Right ventricle myocardium inferior (tissue), 1 donor: ENCODE results near the gene PCGF1. TPM values are rescaled to one million over a fixed set of nuclear protein-coding genes. Genes with fewer than 3 reads are reported as not detected.
A peak's percentile ranks its signal among the peaks of the same experiment; 100 is the strongest.
"Not testable (repeated sequence)": the region's sequence is repeated elsewhere in the genome, so short reads cannot be mapped to it uniquely, and the experiment has no call there.

Experiments
- ATAC-seq: fragments of 200-7000 bp; cut with Tn5 transposase; one replicate; pipeline ENCODE4 v1.9.1; 2020; ENCODE audit warnings: mild to moderate bottlenecking, moderate library complexity
- DNase-seq: peaks from one replicate; pipeline ENCODE4 v3.0.0; 2021; ENCODE audit errors: missing footprints
- intact Hi-C: fragments of 100-400 bp; cut with DNase I; formaldehyde crosslinking; loops from one replicate; pipeline ENCODE4 v1.11.0; 2022
- total RNA-seq: library from RNA; stranded (reverse); fragmentation: NEBNext Ultra II Directional; extraction: Animal tissue kit (Norgen Biotek cat#: 25700); gene quantifications from one replicate; pipeline ENCODE4 v1.2.1, GENCODE V29; 2021
- donor health status: DM: no; HTN: yes; CAD: no; lungs with severe emphysema.

Gene PCGF1
- total RNA-seq, 1 donor from 2014 or later = 26.7 TPM

DNA sequence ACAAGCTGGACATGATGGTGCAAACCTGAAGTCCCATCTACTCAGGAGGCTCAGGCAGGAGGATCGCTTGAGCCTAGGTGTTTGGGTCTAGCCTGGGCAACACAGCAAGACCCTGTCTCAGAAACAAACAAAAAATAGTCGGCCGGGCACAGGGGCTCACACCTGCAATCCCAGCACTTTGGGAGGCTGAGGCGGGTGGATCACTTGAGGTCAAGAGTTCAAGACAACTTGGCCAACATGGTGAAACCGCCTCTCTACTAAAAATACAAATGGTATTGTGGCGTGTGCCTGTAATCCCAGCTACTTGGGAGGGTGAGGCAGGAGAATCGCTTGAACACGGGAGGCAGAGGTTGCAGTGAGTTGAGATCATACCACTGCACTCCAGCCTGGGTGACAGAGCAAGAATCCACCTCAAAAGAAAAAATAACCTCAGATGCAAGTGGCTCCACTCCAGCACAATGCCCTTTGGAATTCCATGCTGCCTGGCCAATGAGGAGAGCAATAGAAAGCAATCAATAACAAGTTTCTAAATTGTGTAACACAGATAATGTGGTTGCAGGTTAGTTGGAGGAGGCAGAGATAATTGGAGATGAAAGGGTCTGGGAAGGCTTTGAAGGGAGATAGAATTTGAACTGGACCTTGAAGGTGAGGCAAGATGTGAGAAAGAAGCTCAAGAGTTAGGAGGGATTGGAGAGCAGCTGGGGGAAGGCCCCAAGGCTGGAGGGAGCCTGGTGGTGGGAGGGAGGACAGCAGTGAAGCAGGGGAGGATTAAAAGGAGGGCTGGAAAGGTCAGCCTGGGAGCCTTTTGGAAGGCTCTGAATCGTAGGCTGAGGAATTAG is 18.6 kb downstream of the PCGF1 start:
- DNase-seq (no peak), ATAC-seq (no peak)
- intact Hi-C loops = no loop called here

DNA sequence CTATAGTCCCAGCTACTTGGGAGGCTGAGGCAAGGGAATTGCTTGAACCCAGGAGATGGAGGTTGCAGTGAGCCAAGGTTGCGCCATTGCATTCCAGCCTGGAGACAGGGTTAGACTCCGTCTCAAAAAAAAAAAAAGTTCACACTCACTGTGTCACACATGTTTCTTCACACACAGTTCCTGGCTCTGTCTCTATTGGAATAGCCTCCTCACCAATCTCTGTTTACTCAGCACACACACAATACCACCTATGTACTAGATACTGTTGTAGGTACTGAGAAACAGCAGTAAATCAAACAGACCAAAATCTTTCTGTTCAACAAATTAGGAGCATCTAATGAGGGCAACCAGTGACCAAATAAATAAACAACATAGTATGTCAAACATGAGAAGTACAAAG is 21.4 kb downstream of the PCGF1 start:
- intact Hi-C loops = no loop called here
- ATAC-seq (no peak), DNase-seq (no peak)

DNA sequence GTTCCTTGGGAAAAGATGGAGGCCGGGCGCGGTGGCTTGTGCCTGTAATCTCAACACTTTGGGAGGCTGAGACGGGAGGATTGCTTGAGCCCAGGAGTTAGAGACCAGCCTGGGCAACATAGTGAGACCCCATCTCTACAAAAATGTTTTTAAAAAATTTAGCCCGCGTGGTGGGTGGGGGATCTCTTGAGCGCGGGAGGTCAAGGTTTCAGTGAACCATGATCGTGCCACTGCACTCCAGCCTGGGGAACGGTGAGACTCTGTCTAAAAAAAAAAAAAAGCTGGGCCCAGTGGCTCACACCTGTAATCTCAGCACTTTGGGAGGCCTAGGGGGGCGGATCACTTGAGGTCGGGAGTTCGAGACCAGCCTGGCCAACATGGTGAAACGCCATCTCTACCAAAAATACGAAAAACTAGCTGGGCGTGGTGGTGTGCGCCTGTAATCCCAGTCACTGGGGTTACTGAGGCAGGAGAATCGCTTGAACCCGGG is 23.8 kb downstream of the PCGF1 start:
- ATAC-seq, DNase-seq: not testable (repeated sequence)
- intact Hi-C loops = loop anchor here (1.0 to 2.0 kb wide), 3 partner anchors 29 to 104 kb away; partner anchors contain the start of genes AUP1, HTRA2 and INO80B

DNA sequence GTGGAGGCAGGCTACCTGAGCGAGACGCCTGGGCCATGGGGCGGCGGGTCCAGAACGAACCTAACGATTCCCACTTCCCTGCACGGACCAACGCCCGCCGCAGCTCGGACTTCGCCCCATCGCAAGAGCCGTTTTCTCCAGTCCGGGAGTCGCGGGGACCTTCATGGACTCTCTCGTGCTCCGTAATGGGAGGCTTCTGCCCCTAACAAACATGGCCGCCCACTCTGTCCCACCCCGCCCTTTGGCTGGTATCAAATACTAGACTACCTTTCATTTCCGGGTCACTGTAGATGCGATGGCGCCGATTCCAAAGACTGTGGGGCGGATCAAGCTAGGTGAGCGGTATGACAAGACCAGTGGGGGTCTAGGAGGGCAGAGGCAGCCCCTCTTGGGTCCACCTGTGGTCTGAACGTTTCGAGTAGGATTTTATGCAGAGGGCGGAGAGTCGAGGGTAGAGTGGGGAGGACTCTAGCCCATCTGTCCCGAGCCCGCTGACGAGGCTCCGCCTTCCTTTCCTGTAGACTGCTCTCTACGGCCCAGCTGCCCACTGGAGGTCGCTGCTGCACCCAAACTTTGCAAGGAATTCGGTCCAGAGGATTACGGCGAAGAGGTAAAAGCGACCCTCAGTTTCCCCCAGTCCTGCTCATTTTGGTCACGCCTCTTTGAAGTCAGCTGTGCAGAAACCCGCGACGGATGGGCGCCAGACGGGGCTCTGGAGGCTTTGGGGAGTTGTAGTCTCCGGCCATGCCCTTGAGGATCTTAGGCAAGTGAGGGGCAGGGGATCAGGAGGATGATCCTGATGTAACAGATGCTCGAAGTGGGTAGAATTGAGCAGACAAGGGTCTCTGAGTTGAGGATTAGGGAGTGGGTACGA is 24.5 kb downstream of the PCGF1 start, which contains the start of the genes CCDC142 and TTC31:
CCDC142 (minus strand) TSS at position 198 of the 874 bp plus-strand sequence; CDS start at position 37, 161 bp downstream.
TTC31 (plus strand) TSS at position 281 of the 874 bp plus-strand sequence; CDS start at position 296, 15 bp downstream.
- DNase-seq (peak; percentile 97), ATAC-seq (peak; percentile 99)
- intact Hi-C loops = loop anchor here (1.0 to 2.0 kb wide), 3 partner anchors 28 to 104 kb away; partner anchors contain the start of genes AUP1, HTRA2 and INO80B

DNA sequence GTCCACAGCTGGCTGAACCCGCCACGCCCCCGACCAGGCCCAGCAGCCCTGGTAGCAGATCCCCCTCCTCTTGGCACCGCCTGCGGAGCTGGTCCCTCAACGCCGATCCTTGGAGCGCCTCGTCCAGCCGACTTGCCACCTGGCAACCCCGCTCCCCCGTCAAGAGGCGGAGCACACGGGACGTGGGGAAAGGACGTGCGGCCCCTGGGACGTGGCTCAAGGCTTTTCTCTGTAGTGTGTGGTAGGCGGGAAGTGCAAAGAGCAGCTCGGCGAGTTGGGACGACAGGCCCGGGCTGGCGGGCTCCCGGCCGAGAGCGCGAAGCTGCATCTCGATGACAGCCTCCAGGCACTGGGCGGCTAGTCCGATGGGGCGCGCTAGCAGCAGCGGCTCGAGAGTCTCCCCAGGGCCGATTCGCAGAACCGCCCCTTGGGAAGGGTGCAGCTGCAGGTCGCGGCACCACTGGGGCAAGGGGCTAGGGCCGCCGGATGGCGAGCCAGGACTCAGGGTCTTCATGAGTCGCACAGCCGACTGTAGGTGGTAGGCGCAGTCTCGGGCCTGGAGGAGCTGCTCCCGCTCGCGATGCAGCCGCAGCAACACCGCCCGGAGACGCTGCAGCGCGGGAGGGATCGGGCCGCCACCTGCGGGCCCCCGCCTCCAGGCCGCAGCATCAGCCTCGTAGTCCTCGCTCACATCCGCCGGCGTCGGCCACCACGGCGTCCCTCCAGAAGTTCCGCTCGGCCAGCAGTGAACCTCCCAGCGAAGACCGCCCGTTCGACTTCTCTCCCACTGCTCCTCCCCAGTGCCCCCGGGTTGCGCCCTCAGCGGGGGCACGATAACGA is 25.3 kb downstream of the PCGF1 start:
- DNase-seq = no peak
- ATAC-seq = peak; percentile 56
- intact Hi-C loops = loop anchor here (2.0 kb wide), 2 partner anchors 27 to 47 kb away; partner anchors contain the start of genes AUP1, HTRA2 and INO80B

DNA sequence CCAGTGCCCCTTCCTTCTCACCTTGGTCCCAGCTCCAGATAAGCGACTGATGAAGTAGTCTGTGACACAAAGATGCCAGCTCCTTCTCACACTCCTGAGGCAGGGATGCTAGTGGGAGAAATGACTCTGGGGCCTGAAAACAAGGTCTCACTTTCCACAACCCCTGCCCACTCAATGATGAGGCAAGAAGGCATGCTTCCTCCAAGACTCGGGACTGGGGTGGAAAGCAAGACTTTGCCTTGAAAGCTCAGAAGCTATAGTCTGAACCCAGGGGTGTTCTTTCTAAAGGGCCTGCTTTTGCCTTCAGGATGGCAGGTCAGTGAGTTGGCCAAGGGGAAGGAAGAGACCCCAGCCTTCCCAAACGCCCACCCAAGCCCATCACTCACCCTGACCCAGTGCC is 26.1 kb downstream of the PCGF1 start:
- no peak for ATAC-seq
- intact Hi-C loops = no loop called here
- no peak for DNase-seq

DNA sequence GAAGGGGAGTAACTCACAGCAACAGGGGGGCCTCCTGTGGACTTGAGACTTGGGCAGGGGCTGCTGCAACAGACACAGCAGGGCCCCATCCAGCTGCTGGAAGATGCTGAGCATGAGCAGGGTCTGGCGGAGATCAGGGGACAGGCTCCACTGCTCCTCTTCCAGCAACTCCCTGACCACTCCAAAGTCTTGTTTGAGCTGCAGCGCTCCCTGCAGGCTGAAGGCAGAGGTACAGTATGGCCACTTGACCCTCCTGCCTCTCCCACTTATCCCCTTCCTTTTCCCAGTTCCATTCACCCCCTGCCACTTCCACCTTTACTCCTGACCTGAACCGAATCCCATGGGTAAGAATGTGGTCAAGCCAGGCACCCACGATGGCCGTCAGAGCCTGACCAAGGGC is 32.6 kb downstream of the PCGF1 start:
- no peak for ATAC-seq
- intact Hi-C loops = no loop called here
- DNase-seq = no peak

DNA sequence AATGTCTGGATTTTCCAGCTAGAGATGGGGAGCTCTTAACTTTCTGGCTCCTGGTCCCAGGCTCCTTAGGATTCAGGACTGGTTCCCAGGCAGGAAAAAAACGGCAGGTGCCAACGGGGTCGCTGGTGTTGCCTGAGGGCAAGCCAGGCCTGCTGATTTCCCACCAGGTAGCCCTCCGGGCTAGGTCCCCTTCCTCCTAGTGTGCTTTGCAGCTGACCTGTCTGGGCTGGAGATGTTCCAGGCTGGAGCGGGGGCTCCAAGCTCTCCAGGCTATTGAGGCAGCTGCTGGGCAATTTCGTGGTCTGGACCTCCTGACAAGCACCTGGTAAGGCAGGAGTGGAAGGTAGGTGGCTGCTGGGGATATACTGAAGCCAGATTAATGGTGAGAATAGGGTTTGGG is 33.0 kb downstream of the PCGF1 start:
- ATAC-seq (no peak), DNase-seq (no peak)
- intact Hi-C loops = no loop called here

DNA sequence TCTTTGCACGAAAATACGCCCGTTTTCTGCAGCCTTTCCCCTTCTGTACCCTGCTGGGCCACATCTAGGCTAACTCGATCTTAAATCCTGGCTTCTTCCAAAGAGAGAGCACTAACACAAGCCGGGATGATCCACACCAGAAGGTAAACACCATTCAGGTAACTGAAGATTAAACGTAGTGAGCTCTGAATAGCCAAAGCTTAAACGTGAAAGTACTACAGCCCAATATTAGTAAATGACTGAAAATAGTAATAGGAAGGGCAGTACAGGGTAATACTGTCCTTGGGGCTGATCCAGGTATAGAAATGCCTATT is 34.6 kb downstream of the PCGF1 start:
- ATAC-seq (peak; percentile 0), DNase-seq (no peak)
- intact Hi-C loops = no loop called here

DNA sequence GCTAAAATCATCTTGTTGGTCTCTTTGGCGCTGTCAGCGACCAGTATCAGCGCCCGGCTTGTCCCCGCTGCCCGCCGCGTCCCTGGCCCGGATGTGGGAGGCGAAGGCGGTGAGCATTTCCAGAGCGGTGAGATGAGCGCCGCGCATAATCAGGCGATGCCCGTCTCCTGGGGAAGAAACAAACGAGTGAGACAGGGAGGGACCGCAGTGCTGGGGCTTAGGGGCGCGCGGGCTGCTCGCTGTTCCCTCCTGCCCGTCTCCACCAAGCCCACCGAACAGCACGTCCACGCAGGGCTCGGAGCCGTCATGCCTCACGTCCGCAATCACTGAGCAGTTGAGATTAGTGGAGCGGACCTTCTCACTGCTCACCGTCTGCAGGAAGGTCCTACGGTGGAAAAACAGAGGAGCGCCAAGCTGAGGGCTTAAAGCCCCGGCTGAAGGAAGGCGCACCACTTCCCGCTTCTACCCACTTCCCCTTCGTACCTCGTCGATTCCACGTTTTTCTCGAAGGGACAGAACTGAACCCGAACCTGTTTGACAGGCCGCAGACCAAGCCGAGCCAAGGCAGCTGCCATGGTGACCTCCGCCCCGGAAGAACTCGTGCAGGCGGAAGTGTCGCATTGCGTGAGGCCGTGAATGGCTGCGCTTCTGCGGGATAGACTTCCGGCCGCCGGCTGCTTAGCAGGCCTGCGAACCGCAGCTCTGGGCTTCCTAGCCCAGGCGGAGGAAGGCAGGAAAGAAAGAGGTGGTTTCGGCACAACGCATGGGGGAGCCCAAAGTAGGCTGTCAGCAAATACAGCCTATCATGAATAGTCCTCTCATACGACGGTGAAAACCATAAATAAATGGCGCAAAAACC is 35.2 kb downstream of the PCGF1 start, which contains the start of gene MRPL53:
MRPL53 (minus strand) TSS at position 595 of the 859 bp plus-strand sequence; CDS start at position 575, 20 bp downstream.
- DNase-seq (peak; percentile 96), ATAC-seq (peak; percentile 95)
- intact Hi-C loops = no loop called here

DNA sequence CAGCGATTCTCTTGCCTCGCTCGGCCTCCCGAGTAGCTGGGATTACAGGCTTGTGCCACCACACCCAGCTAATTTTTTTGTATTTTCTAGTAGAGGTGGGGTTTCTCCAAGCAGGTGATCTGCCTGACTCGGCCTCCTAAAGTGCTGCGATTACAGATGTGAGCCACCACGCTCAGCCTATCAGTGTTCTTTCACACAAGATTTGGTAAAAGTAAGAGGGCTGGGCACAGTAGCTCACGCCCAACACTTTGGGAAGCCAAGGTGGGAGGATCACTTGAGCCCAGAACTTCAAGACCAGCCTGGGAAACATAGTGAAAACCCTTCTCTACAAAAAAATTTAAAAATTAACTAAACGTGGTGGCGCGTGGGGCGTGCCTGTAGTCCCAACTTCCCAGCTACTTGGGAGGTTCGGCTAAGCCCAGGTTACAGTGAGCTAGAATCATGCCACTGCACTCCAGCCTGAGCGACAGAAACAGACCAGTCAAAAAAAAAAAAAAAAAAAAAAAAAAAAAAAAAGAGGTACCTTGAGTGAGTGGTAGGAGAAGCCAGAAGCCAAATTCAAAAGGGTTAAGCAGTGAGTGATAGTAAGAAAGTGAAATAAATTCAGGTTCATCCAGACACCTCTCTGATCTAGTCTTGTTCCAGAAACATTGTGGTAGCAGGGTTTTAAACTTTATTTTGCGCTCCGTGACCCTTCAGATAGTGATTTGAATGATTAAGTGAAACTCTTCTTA is 36.0 kb downstream of the PCGF1 start:
- no peak for DNase-seq
- ATAC-seq = no peak
- intact Hi-C loops = no loop called here

DNA sequence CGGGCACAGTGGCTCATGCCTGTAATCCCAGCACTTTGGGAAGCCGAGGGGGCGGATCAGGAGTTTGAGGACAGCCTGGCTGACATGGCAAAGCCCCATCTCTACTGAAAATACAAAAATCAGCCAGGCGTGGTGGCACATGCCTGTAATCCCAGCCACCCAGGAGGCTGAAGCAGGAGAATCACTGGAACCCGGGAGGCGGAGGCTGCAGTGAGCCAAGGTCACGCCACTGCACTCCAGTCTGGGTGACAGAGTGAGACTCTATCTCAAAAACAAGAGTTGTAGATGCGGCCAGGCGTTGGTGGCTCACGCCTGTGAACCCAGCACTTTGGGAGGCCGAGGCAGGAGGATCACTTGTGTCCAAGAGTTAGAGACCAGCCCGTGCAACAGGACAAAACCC is 36.8 kb downstream of the PCGF1 start:
- DNase-seq, intact Hi-C loops, ATAC-seq: not testable (repeated sequence)

DNA sequence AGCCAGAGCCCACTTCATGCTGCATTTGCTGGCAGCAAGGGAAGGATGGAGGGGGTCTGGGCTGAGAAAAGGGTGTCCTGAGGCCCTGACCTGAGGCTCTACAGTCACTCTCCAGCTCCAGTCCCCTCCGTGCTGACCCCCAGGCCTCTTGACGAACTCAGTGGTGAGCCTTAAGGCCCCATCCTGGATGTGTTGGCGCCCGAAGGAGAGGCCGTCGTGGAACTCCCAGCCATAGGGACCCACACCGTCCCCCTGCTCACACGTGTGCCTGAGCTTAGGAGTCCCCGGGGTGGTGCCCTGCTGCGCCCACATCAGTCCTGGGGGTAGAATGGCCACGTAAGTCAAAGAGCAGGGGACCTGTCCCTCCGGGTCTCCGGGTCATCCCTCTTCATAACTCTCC is 43.1 kb downstream of the PCGF1 start:
- DNase-seq (no peak), ATAC-seq (no peak)
- intact Hi-C loops = no loop called here

DNA sequence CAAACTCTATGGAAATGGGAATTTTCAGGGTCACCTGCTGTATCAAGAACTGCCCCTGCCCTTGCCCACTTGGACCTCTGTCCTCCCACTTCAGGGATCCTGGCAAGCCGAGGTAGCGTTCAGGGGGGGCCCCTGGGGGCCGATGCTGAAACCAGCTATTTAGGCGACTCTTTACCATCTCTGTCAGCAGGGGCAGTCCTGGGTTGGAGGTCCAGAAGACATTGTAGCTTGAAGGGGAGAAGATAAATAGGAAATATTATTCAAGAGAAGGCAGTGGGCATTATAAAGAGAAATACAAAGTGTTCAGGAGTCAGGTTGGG is 44.7 kb downstream of the PCGF1 start:
- intact Hi-C loops = no loop called here
- ATAC-seq (no peak), DNase-seq (no peak)

DNA sequence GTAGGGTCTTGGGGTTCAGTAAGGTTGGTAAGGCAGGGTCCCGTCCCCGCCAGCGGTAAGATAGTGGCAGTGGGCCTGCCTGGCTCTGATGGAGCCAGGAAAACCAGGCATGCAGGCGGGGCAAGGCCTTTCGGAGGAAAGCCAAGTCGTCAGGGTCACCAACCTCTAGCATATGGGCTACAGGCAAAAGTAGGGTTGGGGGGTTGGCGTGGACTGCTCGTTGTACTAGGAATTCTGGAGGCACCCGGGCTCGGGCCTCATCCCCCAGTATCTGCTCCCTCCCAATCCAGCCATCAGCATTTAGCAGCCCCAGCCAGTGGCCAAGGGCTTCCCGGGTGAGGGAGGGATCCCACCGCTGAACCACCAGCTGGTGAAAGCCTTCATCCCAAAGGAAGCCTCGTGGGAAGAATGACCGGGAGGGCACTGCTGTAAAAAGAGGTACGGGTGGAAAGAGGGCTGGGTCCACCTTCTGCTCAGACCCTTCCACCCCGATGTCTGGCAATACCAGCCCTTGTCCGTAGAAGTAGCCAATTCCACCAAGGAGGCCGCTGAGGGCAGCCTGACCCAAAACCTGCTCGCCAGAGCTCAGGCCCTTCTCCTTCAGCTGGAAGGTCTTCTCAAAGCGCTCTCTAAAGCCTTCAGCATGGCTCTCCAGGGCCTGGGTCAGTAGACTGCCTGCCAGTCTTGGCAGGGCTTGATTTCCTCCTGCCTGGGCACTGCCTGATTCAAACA is 45.3 kb downstream of the PCGF1 start:
- intact Hi-C loops = no loop called here
- ATAC-seq = no peak
- no peak for DNase-seq
